ENCODE results near the gene COBL. TPM values are rescaled to one million over a fixed set of nuclear protein-coding genes. Genes with fewer than 3 reads are reported as not detected.
A peak's percentile ranks its signal among the peaks of the same experiment; 100 is the strongest.

COBL gene
- total and polyA plus RNA-seq, 2 of the 8 experiments (the other 6 are each of a cell fraction or from before 2014, with no cell fraction given), result 13.8 to 40.4 TPM

GRCh38 chr7:51340029-51340838, 23.6 kb upstream of the COBL start:
- no peaks in the 10 kb centered on the region for H3K23me2 ChIP-seq (ENCODE audit: low read depth, low read length)
- no peak overlapping the region for H3K4me2 ChIP-seq (ENCODE audit: insufficient read depth in 1 of 2, low read depth in 2 of 2, low read length in 2 of 2)
- H3K4ac ChIP-seq (replicated peaks; ENCODE audit: insufficient read length, low read depth, low read length), result no peak overlapping the region
- H2BK5ac ChIP-seq (ENCODE audit: low read depth, low read length), result no peak overlapping the region
- no peak overlapping the region for H2BK12ac ChIP-seq (ENCODE audit: low read depth, low read length)
- no peaks in the 10 kb centered on the region for H3K9me3 ChIP-seq (ENCODE audit: insufficient read depth in 2 of 2, low read depth in 1 of 2, low read length in 1 of 2)
- no peaks in the 10 kb centered on the region for H3K27me3 ChIP-seq (replicated peaks in 1 of 4; ENCODE audit: control insufficient read depth in 3 of 4, extremely low read depth in 1 of 4, insufficient read depth in 3 of 4, low read length in 3 of 4)
- H3K9ac ChIP-seq (replicated peaks in 1 of 4; ENCODE audit: extremely low read depth in 1 of 4, low read depth in 3 of 4, low read length in 3 of 4), result no peak overlapping the region
- no peaks in the 10 kb centered on the region for H3K79me1 ChIP-seq (ENCODE audit: low read depth, low read length)
- CTCF ChIA-PET (ENCODE audit: partially characterized antibody), result interaction anchor here (0.6 to 2.2 kb wide), 7 partner anchors 11 to 52 kb away, joined by 3 to 12 read pairs (median 3); no protein-coding TSS in a partner anchor
- H3K14ac ChIP-seq (ENCODE audit: insufficient read length), result no peak overlapping the region
- POLR2A ChIA-PET (ENCODE audit: partially characterized antibody), result interaction anchor here (1.0 to 10.2 kb wide), 2 partner anchors 13 to 17 kb away, joined by 3 to 98 read pairs; no protein-coding TSS in a partner anchor
- H2BK120ac ChIP-seq (replicated peaks; ENCODE audit: low read depth, low read length), result no peak overlapping the region
- H3K4me3 ChIP-seq (ENCODE audit: extremely low read depth in 1 of 4, insufficient read depth in 2 of 4, low read depth in 3 of 4, low read length in 4 of 4), result no peak overlapping the region
- peak overlapping the region; percentile 76; the same call in 1 of the 2 replicates for H2BK15ac ChIP-seq (ENCODE audit: low read length)
- no peak overlapping the region for H4K5ac ChIP-seq (ENCODE audit: insufficient read length, low read depth, low read length)
- FAIRE-seq, result no peak
- DNase-seq (ENCODE audit: low read depth in 1 of 2, low spot score in 2 of 2), result no peak
- H3K79me2 ChIP-seq (ENCODE audit: control insufficient read depth in 1 of 2, insufficient read depth in 2 of 2, low read length in 2 of 2), result no peaks in the 10 kb centered on the region
- H4K8ac ChIP-seq (ENCODE audit: extremely low read depth, insufficient read depth, low read length), result no peak overlapping the region
- 82% methylated on average over 9 of the region's 9 CpGs; no CpG with 5 or more reads in 1 of the 2 experiments for WGBS, 2 experiments (ENCODE audit: extremely low coverage in 1 of 2, insufficient coverage in 1 of 2, insufficient read length in 1 of 2, insufficient replicate concordance in 2 of 2, low coverage in 1 of 2, low lambda C conversion rate in 2 of 2, missing lambda C conversion rate in 1 of 2)
- H3K36me3 ChIP-seq (ENCODE audit: control insufficient read depth in 2 of 4, insufficient read depth in 4 of 4, low read length in 3 of 4), result no peaks in the 10 kb centered on the region
- no peaks in the 10 kb centered on the region for H3K4me1 ChIP-seq (replicated peaks in 1 of 4; ENCODE audit: control insufficient read depth in 3 of 4, insufficient read depth in 4 of 4, low read length in 3 of 4)
- H2AFZ ChIP-seq (ENCODE audit: low read length), result no peak overlapping the region
- no peak for TF ChIP-seq CTCF (IDR thresholded peaks at IDR 0.05; ENCODE audit: control extremely low read depth in 1 of 3, insufficient read depth in 1 of 3, low read depth in 1 of 3, low read length in 3 of 3)
- TF ChIP-seq KDM5A (IDR thresholded peaks at IDR 0.05; ENCODE audit: low read length), result no peak
- TF ChIP-seq TAF1 (IDR thresholded peaks at IDR 0.05; ENCODE audit: low read depth, low read length), result no peak
- TF ChIP-seq ATF2 (IDR thresholded peaks at IDR 0.05; ENCODE audit: low read length), result no peak
- no peak for TF ChIP-seq CHD1 (IDR thresholded peaks at IDR 0.05; ENCODE audit: low read depth, low read length)
- TF ChIP-seq TEAD4 (IDR thresholded peaks at IDR 0.05; ENCODE audit: low read depth, low read length), result no peak
- no peak for TF ChIP-seq BCL11A (IDR thresholded peaks at IDR 0.05; ENCODE audit: low read depth in 2 of 2, low read length in 2 of 2)
- no peak for TF ChIP-seq EGR1 (IDR thresholded peaks at IDR 0.05; ENCODE audit: borderline replicate concordance, low read depth, low read length)
- no peaks in the 10 kb centered on the region for H4K20me1 ChIP-seq (replicated peaks in 1 of 2; ENCODE audit: control insufficient read depth in 1 of 2, insufficient read depth in 2 of 2, low read length in 2 of 2)
- no peak overlapping the region for H3K18ac ChIP-seq (ENCODE audit: extremely low read depth, low read length)
- no peak overlapping the region for H3K56ac ChIP-seq (replicated peaks; ENCODE audit: insufficient read length, low read depth, low read length)
- H3K23ac ChIP-seq (ENCODE audit: insufficient read length), result no peak overlapping the region
- H2AK5ac ChIP-seq (ENCODE audit: low read depth, low read length), result no peak overlapping the region
- H4K91ac ChIP-seq (replicated peaks; ENCODE audit: insufficient read length, low read length), result no peak overlapping the region
- H3K27ac ChIP-seq (ENCODE audit: low read depth, low read length), result no peak overlapping the region
- peak overlapping the region; percentile 82 for H2BK20ac ChIP-seq (ENCODE audit: low read length)
